Measurements from ENCODE around the gene DYNLL1.
"Not testable (repeated sequence)": the region's sequence is repeated elsewhere in the genome, so short reads cannot be mapped to it uniquely, and the experiment has no call there.

The DYNLL1 gene

GRCh38 chr12:120508537-120508936, 12.6 kb downstream of the DYNLL1 start:
- Histone ChIP-seq H2BK120ac (ENCODE audit: low read depth, low read length) (no peak overlapping the region), H2BK5ac (ENCODE audit: low read depth, low read length, poor library complexity, severe bottlenecking) (no peak overlapping the region), H2AFZ (ENCODE audit: low read depth, low read length) (no peak overlapping the region), H3K27ac (ENCODE audit: low read length, poor library complexity, severe bottlenecking) (no peak overlapping the region), H3K14ac (ENCODE audit: low read length in 2 of 2) (no peak overlapping the region), H4K91ac (ENCODE audit: low read length) (no peak overlapping the region), H3K4me1 (ENCODE audit: control insufficient read depth, insufficient read depth, low read depth, low read length) (no peaks in the 10 kb centered on the region), H3K23ac (ENCODE audit: low read length in 2 of 2) (no peak overlapping the region), H3K79me1 (replicated peaks; ENCODE audit: low read length, poor library complexity, severe bottlenecking) (no peaks in the 10 kb centered on the region), H3K18ac (ENCODE audit: low read depth in 1 of 2, low read length in 2 of 2) (no peak overlapping the region), H3K4me2 (ENCODE audit: low read length, poor library complexity, severe bottlenecking) (no peak overlapping the region), H2BK12ac (ENCODE audit: low read length in 2 of 2) (no peak overlapping the region), H2AK5ac (ENCODE audit: low read length, severe bottlenecking) (no peak overlapping the region), H3K9ac (ENCODE audit: low read length) (no peak overlapping the region), H4K8ac (ENCODE audit: low read length) (no peak overlapping the region), H3K4ac (ENCODE audit: low read depth in 1 of 2, low read length in 2 of 2) (no peak overlapping the region), H3K4me3 (ENCODE audit: insufficient read depth in 1 of 2, low read depth in 1 of 2, low read length in 2 of 2) (no peak overlapping the region), H3K36me3 (ENCODE audit: control insufficient read depth in 1 of 2, insufficient read depth in 2 of 2, low read depth in 1 of 2, low read length in 2 of 2) (peaks cover 10 to 34% of the 10 kb centered on the region in 2 experiments), H3K27me3 (ENCODE audit: control insufficient read depth in 1 of 2, insufficient read depth in 1 of 2, low read length in 2 of 2) (no peaks in the 10 kb centered on the region), H2BK15ac (ENCODE audit: low read depth, poor library complexity, severe bottlenecking) (no peak overlapping the region), H3K9me3 (ENCODE audit: control insufficient read depth, low read length) (no peaks in the 10 kb centered on the region)
- WGBS, result 97% methylated on average over 8 of the region's 8 CpGs
- DNase-seq, result no peak

GRCh38 chr12:120514002-120514401, 18.1 kb downstream of the DYNLL1 start:
- no peak overlapping the region for H2BK5ac ChIP-seq (ENCODE audit: low read depth, low read length, poor library complexity, severe bottlenecking)
- no peak overlapping the region for H3K27ac ChIP-seq (ENCODE audit: low read length, poor library complexity, severe bottlenecking)
- no peak overlapping the region for H3K4me3 ChIP-seq (ENCODE audit: insufficient read depth in 1 of 2, low read depth in 1 of 2, low read length in 2 of 2)
- no peak overlapping the region for H3K14ac ChIP-seq (ENCODE audit: low read length in 2 of 2)
- peaks cover 16 to 39% of the 10 kb centered on the region in 2 experiments for H3K36me3 ChIP-seq (ENCODE audit: control insufficient read depth in 1 of 2, insufficient read depth in 2 of 2, low read depth in 1 of 2, low read length in 2 of 2)
- peaks cover 2% of the 10 kb centered on the region for H3K79me1 ChIP-seq (replicated peaks; ENCODE audit: low read length, poor library complexity, severe bottlenecking)
- no peak overlapping the region for H3K9ac ChIP-seq (ENCODE audit: low read length)
- H3K9me3 ChIP-seq (ENCODE audit: control insufficient read depth, low read length), result no peaks in the 10 kb centered on the region
- H4K91ac ChIP-seq (ENCODE audit: low read length), result no peak overlapping the region
- H3K27me3 ChIP-seq (ENCODE audit: control insufficient read depth in 1 of 2, insufficient read depth in 1 of 2, low read length in 2 of 2), result no peaks in the 10 kb centered on the region
- H4K8ac ChIP-seq (ENCODE audit: low read length), result no peak overlapping the region
- no peaks in the 10 kb centered on the region for H3K4me1 ChIP-seq (ENCODE audit: control insufficient read depth, insufficient read depth, low read depth, low read length)
- H2AK5ac ChIP-seq (ENCODE audit: low read length, severe bottlenecking), result no peak overlapping the region
- H3K4ac ChIP-seq (ENCODE audit: low read depth in 1 of 2, low read length in 2 of 2), result no peak overlapping the region
- H3K23ac ChIP-seq (ENCODE audit: low read length in 2 of 2), result no peak overlapping the region
- no peak overlapping the region for H2BK15ac ChIP-seq (ENCODE audit: low read depth, poor library complexity, severe bottlenecking)
- H2BK120ac ChIP-seq (ENCODE audit: low read depth, low read length), result no peak overlapping the region
- H2AFZ ChIP-seq (ENCODE audit: low read depth, low read length), result no peak overlapping the region
- no peak overlapping the region for H3K18ac ChIP-seq (ENCODE audit: low read depth in 1 of 2, low read length in 2 of 2)
- WGBS, result 96% methylated on average over 7 of the region's 7 CpGs
- H2BK12ac ChIP-seq (ENCODE audit: low read length in 2 of 2), result no peak overlapping the region
- no peak overlapping the region for H3K4me2 ChIP-seq (ENCODE audit: low read length, poor library complexity, severe bottlenecking)
- no peak for DNase-seq

DNA sequence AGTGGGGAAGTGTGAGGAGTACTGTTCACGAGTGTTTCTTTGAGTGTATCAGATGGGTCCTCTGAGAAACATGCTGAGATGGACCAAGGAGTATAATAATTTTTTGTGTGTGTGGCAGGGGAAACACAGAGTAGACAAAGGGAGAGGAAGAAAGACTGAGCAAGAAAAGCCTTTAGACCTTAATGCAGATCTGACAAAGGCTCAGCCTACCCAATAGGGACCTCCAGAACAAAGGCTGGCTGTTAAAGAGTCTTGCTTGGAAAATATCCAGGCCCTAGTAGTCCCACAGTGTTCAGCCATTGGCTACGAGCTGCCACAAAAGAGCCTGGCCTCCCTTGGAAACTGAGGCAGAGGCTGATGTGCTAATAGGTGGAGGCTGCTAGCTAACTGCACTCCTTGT, 19.6 kb downstream of the DYNLL1 start:
- no peaks in the 10 kb centered on the region for H3K27me3 ChIP-seq (ENCODE audit: control insufficient read depth in 1 of 2, insufficient read depth in 1 of 2, low read length in 2 of 2)
- peaks cover 20 to 29% of the 10 kb centered on the region in 2 experiments for H3K36me3 ChIP-seq (ENCODE audit: control insufficient read depth in 1 of 2, insufficient read depth in 2 of 2, low read depth in 1 of 2, low read length in 2 of 2)
- no peaks in the 10 kb centered on the region for H3K9me3 ChIP-seq (ENCODE audit: control insufficient read depth, low read length)
- no peak overlapping the region for H3K27ac ChIP-seq (ENCODE audit: low read length, poor library complexity, severe bottlenecking)
- H3K4me1 ChIP-seq (ENCODE audit: control insufficient read depth, insufficient read depth, low read depth, low read length), result no peaks in the 10 kb centered on the region
- H3K23ac ChIP-seq (ENCODE audit: low read length in 2 of 2), result no peak overlapping the region
- no peak overlapping the region for H4K8ac ChIP-seq (ENCODE audit: low read length)
- no peak overlapping the region for H2AK5ac ChIP-seq (ENCODE audit: low read length, severe bottlenecking)
- no peak overlapping the region for H2BK5ac ChIP-seq (ENCODE audit: low read depth, low read length, poor library complexity, severe bottlenecking)
- no peak overlapping the region for H3K18ac ChIP-seq (ENCODE audit: low read depth in 1 of 2, low read length in 2 of 2)
- no peak overlapping the region for H4K91ac ChIP-seq (ENCODE audit: low read length)
- DNase-seq, result no peak
- no peak overlapping the region for H2BK120ac ChIP-seq (ENCODE audit: low read depth, low read length)
- H3K9ac ChIP-seq (ENCODE audit: low read length), result no peak overlapping the region
- H2BK15ac ChIP-seq (ENCODE audit: low read depth, poor library complexity, severe bottlenecking), result no peak overlapping the region
- no peak overlapping the region for H2AFZ ChIP-seq (ENCODE audit: low read depth, low read length)
- H2BK12ac ChIP-seq (ENCODE audit: low read length in 2 of 2), result no peak overlapping the region
- H3K4ac ChIP-seq (ENCODE audit: low read depth in 1 of 2, low read length in 2 of 2), result no peak overlapping the region
- peaks cover 2% of the 10 kb centered on the region for H3K79me1 ChIP-seq (replicated peaks; ENCODE audit: low read length, poor library complexity, severe bottlenecking)
- no peak overlapping the region for H3K4me2 ChIP-seq (ENCODE audit: low read length, poor library complexity, severe bottlenecking)
- H3K4me3 ChIP-seq (ENCODE audit: insufficient read depth in 1 of 2, low read depth in 1 of 2, low read length in 2 of 2), result no peak overlapping the region
- WGBS, result 100% methylated on average over 2 of the region's 2 CpGs
- H3K14ac ChIP-seq (ENCODE audit: low read length in 2 of 2), result no peak overlapping the region

DNA sequence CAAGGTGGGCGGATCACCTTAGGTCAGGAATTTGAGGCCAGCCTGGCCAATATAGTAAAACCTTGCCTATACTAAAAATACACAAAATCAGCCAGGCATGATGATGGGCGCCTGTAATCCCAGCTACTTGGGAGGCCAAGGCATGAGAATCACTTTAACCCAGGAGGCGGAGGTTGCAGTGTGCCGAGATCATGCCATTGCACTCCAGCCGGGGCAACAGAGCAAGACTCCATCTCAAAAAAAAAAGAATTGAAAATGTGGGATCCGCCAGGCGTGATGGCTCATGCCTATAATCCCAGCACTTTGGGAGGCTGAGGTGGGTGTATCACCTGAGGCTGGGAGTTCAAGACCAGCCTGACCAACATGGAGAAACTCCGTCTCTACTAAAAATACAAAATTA, 23.4 kb downstream of the DYNLL1 start:
- H2AK5ac ChIP-seq (ENCODE audit: low read length, severe bottlenecking); H3K4me1 ChIP-seq (ENCODE audit: control insufficient read depth, insufficient read depth, low read depth, low read length); H3K9ac ChIP-seq (ENCODE audit: low read length); H4K8ac ChIP-seq (ENCODE audit: low read length); H2BK120ac ChIP-seq (ENCODE audit: low read depth, low read length); H3K4me3 ChIP-seq (ENCODE audit: insufficient read depth in 1 of 2, low read depth in 1 of 2, low read length in 2 of 2); H2BK15ac ChIP-seq (ENCODE audit: low read depth, poor library complexity, severe bottlenecking); H4K91ac ChIP-seq (ENCODE audit: low read length); H3K27ac ChIP-seq (ENCODE audit: low read length, poor library complexity, severe bottlenecking); H3K18ac ChIP-seq (ENCODE audit: low read depth in 1 of 2, low read length in 2 of 2); H3K9me3 ChIP-seq (ENCODE audit: control insufficient read depth, low read length); H3K23ac ChIP-seq (ENCODE audit: low read length in 2 of 2); H2BK12ac ChIP-seq (ENCODE audit: low read length in 2 of 2); DNase-seq; H2AFZ ChIP-seq (ENCODE audit: low read depth, low read length); H3K14ac ChIP-seq (ENCODE audit: low read length in 2 of 2); H3K4ac ChIP-seq (ENCODE audit: low read depth in 1 of 2, low read length in 2 of 2); H3K4me2 ChIP-seq (ENCODE audit: low read length, poor library complexity, severe bottlenecking); H3K27me3 ChIP-seq (ENCODE audit: control insufficient read depth in 1 of 2, insufficient read depth in 1 of 2, low read length in 2 of 2); H3K79me1 ChIP-seq (replicated peaks; ENCODE audit: low read length, poor library complexity, severe bottlenecking); H2BK5ac ChIP-seq (ENCODE audit: low read depth, low read length, poor library complexity, severe bottlenecking): not testable (repeated sequence)
- H3K36me3 ChIP-seq (ENCODE audit: control insufficient read depth in 1 of 2, insufficient read depth in 2 of 2, low read depth in 1 of 2, low read length in 2 of 2), result peaks cover 17 to 28% of the 10 kb centered on the region in 2 experiments
- 99% methylated on average over 7 of the region's 8 CpGs for WGBS
